Measurements from ENCODE around the gene SPATA9. TPM values are rescaled to one million over a fixed set of nuclear protein-coding genes. Genes with fewer than 3 reads are reported as not detected.

SPATA9 gene
- total and polyA plus RNA-seq, 11 donors = 0.17 to 0.99 (median 0.53) TPM; not detected in 7

- H3K27me3 ChIP-seq = no peaks in the 10 kb centered on the region
- no peak for TF ChIP-seq POLR2A (IDR thresholded peaks at IDR 0.05)
- TF ChIP-seq, protein P1, sequence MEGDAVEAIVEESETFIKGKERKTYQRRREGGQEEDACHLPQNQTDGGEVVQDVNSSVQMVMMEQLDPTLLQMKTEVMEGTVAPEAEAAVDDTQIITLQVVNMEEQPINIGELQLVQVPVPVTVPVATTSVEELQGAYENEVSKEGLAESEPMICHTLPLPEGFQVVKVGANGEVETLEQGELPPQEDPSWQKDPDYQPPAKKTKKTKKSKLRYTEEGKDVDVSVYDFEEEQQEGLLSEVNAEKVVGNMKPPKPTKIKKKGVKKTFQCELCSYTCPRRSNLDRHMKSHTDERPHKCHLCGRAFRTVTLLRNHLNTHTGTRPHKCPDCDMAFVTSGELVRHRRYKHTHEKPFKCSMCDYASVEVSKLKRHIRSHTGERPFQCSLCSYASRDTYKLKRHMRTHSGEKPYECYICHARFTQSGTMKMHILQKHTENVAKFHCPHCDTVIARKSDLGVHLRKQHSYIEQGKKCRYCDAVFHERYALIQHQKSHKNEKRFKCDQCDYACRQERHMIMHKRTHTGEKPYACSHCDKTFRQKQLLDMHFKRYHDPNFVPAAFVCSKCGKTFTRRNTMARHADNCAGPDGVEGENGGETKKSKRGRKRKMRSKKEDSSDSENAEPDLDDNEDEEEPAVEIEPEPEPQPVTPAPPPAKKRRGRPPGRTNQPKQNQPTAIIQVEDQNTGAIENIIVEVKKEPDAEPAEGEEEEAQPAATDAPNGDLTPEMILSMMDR (IDR thresholded peaks at IDR 0.05) = no peak
- no peak overlapping the region for H3K4me3 ChIP-seq
- ATAC-seq = no peak
- intact Hi-C loops (cut with DNase I) = loop anchor here in 1 of 10 donors (5.0 kb wide), 1 partner anchor 124 kb away; no protein-coding TSS in a partner anchor
- peaks cover 0 to 14% (median 0%) of the 10 kb centered on the region in 9 donors for H3K36me3 ChIP-seq
- WGBS, 4 donors = 88 to 96% (median 93%) methylated on average over 1 of the region's 1 CpG
- no peak overlapping the region for H3K27ac ChIP-seq
- DNase-seq = no peak
- peaks cover 0 to 6% (median under 1%) of the 10 kb centered on the region in 12 donors for H3K4me1 ChIP-seq
- no peaks in the 10 kb centered on the region for H3K9me3 ChIP-seq
Observed at GRCh38 chr5:95652849-95653248, 29.9 kb downstream of the SPATA9 start.

GRCh38 chr5:95649842-95650620 is 32.8 kb downstream of the SPATA9 start:
- ATAC-seq (no peak), DNase-seq (no peak)
- Histone ChIP-seq H3K27me3 (no peaks in the 10 kb centered on the region), H3K4me1 (peaks cover 0 to 15% (median 8%) of the 10 kb centered on the region in 12 donors), H3K27ac (no peak overlapping the region), H3K4me3 (no peak overlapping the region), H3K9me3 (no peaks in the 10 kb centered on the region), H3K36me3 (peaks cover 0 to 11% (median 0%) of the 10 kb centered on the region in 9 donors)
- TF ChIP-seq POLR2A (IDR thresholded peaks at IDR 0.05) = no peak
- TF ChIP-seq, protein P1 (IDR thresholded peaks at IDR 0.05) = no peak
- intact Hi-C loops (cut with DNase I) = loop anchor here in 8 of 10 donors (5.0 to 10.0 kb wide), 10 partner anchors 82 to 955 kb away; partner anchors contain the start of gene RHOBTB3 (in 3 of the 8)

GRCh38 chr5:95649274-95649673 is 33.5 kb downstream of the SPATA9 start:
- no peak overlapping the region for H3K27ac ChIP-seq
- no peaks in the 10 kb centered on the region for H3K9me3 ChIP-seq
- no peak for TF ChIP-seq POLR2A (IDR thresholded peaks at IDR 0.05)
- TF ChIP-seq, protein P1 (IDR thresholded peaks at IDR 0.05) = no peak
- H3K4me3 ChIP-seq = no peak overlapping the region
- H3K36me3 ChIP-seq = peaks cover 0 to 9% (median 0%) of the 10 kb centered on the region in 9 donors
- no peaks in the 10 kb centered on the region for H3K27me3 ChIP-seq
- H3K4me1 ChIP-seq = peaks cover 0 to 21% (median 9%) of the 10 kb centered on the region in 12 donors
- ATAC-seq (no peak), DNase-seq (no peak)
- intact Hi-C loops (cut with DNase I) = loop anchor here in 7 of 10 donors (5.0 to 10.0 kb wide), 9 partner anchors 83 to 956 kb away; partner anchors contain the start of gene RHOBTB3 (in 3 of the 7)
